ENCODE data around the gene ZNG1F. TPM values are rescaled to one million over a fixed set of nuclear protein-coding genes. Genes with fewer than 3 reads are reported as not detected.
"Not testable (repeated sequence)": the region's sequence is repeated elsewhere in the genome, so short reads cannot be mapped to it uniquely, and the experiment has no call there.

ZNG1F gene
- total and polyA plus RNA-seq, 4 experiments from 2014 or later, result 3.7 to 9.7 (median 5.9) TPM

DNA sequence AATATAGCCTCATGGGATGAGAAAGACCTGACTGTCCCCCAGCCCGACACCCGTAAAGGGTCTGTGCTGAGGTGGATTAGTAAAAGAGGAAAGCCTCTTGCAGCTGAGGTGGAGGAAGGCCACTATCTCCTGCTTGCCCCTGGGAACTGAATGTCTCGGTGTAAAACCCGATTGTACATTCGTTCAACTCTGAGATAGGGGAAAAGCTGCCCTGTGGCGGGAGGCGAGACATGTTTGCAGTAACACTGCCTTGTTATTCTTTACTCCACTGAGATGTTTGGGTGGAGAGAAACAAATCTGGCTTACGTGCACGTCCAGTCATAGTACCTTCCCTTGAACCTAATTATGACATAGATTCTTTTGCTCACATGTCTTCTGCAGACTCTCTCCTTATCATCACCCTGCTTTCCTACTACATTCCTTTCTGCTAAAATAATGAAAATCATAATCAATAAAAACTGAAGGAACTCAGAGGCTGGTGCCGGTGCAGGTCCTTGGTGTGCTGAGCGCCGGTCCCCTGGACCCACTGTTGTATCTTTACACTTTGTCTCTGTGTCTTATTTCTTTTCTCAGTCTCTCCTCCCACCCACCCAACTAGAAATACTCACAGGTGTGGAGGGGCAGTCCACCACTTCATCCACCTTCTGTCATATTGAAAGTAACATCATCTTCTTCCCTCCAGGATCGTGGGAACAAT is 83.4 kb downstream of the ZNG1F start:
- CTCF ChIA-PET (ENCODE audit: partially characterized antibody); H3K9me3 Mint-ChIP-seq; H3K27ac Mint-ChIP-seq; H3K9me3 ChIP-seq (ENCODE audit: control insufficient read depth in 1 of 2, low read length in 2 of 2); H3K4me3 Mint-ChIP-seq; intact Hi-C loops (cut with micrococcal nuclease); H3K27ac ChIP-seq (ENCODE audit: low read depth, low read length); H3K27me3 Mint-ChIP-seq; DNase-seq; H3K4me1 Mint-ChIP-seq; H3K27me3 ChIP-seq (ENCODE audit: insufficient read depth, low read length); H3K4me1 ChIP-seq (ENCODE audit: insufficient read depth, low read length); H3K36me3 Mint-ChIP-seq; H3K4me3 ChIP-seq (ENCODE audit: low read length in 2 of 2); H3K36me3 ChIP-seq (ENCODE audit: insufficient read depth, low read length); POLR2A ChIA-PET (ENCODE audit: partially characterized antibody): not testable (repeated sequence)

DNA sequence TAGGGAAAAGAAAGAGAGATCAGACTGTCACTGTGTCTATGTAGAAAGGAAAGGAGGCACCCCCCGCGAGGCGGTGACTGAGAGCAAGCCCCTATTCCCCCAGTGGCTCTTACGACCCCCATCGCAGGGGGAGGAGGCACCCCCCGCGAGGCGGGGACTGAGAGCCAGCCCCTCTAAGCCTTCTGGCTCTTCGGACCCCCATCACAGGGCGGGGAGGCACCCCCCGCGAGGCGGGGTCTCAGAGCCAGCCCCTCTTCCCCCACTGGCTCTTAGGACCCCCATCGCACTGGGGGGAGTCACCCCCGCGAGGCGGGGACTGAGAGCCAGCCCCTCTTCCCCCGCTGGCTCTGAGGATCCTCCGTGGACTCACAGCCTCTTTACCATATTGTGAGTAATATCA is 84.6 kb downstream of the ZNG1F start:
- H3K9me3 ChIP-seq (ENCODE audit: control insufficient read depth in 1 of 2, low read length in 2 of 2); DNase-seq; H3K36me3 Mint-ChIP-seq; H3K27ac ChIP-seq (ENCODE audit: low read depth, low read length); H3K4me3 Mint-ChIP-seq; H3K36me3 ChIP-seq (ENCODE audit: insufficient read depth, low read length); CTCF ChIA-PET (ENCODE audit: partially characterized antibody); H3K9me3 Mint-ChIP-seq; POLR2A ChIA-PET (ENCODE audit: partially characterized antibody); H3K27me3 Mint-ChIP-seq; H3K27me3 ChIP-seq (ENCODE audit: insufficient read depth, low read length); H3K27ac Mint-ChIP-seq; H3K4me1 ChIP-seq (ENCODE audit: insufficient read depth, low read length); H3K4me1 Mint-ChIP-seq; intact Hi-C loops (cut with micrococcal nuclease); H3K4me3 ChIP-seq (ENCODE audit: low read length in 2 of 2): not testable (repeated sequence)

- intact Hi-C loops (cut with micrococcal nuclease); H3K9me3 ChIP-seq (ENCODE audit: control insufficient read depth in 1 of 2, low read length in 2 of 2); CTCF ChIA-PET (ENCODE audit: partially characterized antibody); H3K27me3 Mint-ChIP-seq; H3K4me3 Mint-ChIP-seq; H3K36me3 ChIP-seq (ENCODE audit: insufficient read depth, low read length); H3K4me3 ChIP-seq (ENCODE audit: low read length in 2 of 2); H3K9me3 Mint-ChIP-seq; DNase-seq; H3K27me3 ChIP-seq (ENCODE audit: insufficient read depth, low read length); H3K4me1 Mint-ChIP-seq; H3K27ac Mint-ChIP-seq; POLR2A ChIA-PET (ENCODE audit: partially characterized antibody); H3K4me1 ChIP-seq (ENCODE audit: insufficient read depth, low read length); H3K27ac ChIP-seq (ENCODE audit: low read depth, low read length); H3K36me3 Mint-ChIP-seq: not testable (repeated sequence)
These were observed 88.6 kb downstream of the ZNG1F start for GRCh38 chr9:41100508-41100907.

DNA sequence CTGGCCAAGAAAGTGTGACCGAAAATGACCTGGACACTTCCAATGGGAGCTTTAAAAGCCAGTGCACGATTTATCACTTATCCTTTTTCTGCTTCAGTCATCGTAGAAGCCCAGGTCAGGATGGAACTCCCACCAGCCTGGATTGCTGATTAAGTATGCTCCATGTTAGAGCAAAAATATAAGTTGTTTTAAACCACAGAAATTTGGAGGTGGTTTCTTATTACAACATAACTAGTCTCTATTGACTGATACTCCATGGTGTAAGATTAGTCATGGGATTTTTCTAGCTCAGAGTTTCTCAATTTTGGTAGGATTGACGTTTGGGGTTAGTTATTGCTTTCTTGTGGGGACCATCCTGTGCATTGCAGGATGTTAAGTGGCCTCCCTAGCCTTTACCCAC is 90.4 kb downstream of the ZNG1F start:
- intact Hi-C loops (cut with micrococcal nuclease); H3K4me3 ChIP-seq (ENCODE audit: low read length in 2 of 2); POLR2A ChIA-PET (ENCODE audit: partially characterized antibody); H3K4me1 ChIP-seq (ENCODE audit: insufficient read depth, low read length); CTCF ChIA-PET (ENCODE audit: partially characterized antibody); H3K27ac ChIP-seq (ENCODE audit: low read depth, low read length); H3K9me3 Mint-ChIP-seq; H3K27ac Mint-ChIP-seq; H3K9me3 ChIP-seq (ENCODE audit: control insufficient read depth in 1 of 2, low read length in 2 of 2); DNase-seq; H3K27me3 Mint-ChIP-seq; H3K4me3 Mint-ChIP-seq; H3K4me1 Mint-ChIP-seq; H3K36me3 ChIP-seq (ENCODE audit: insufficient read depth, low read length); H3K36me3 Mint-ChIP-seq; H3K27me3 ChIP-seq (ENCODE audit: insufficient read depth, low read length): not testable (repeated sequence)

DNA sequence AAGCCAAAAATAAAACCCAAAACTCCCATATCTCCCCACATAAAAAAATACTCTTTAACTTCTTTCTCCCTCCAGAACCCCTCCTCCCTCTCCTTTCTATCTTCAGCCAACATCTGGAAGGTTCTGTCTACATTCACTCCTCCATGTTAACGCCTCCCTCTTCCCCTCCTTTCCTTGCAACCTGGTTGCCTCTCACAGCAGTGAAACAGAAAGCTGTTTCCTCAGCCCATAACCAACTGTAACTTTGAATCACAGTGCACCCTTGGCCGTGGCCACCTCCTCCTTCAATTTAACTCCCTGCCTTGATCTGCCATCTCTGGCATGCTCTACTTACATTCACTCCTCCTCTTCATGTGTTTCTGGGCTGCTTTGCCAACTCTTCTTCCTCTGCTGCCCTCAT is 94.1 kb downstream of the ZNG1F start:
- H3K4me1 Mint-ChIP-seq; H3K27me3 Mint-ChIP-seq; H3K36me3 ChIP-seq (ENCODE audit: insufficient read depth, low read length); H3K4me3 Mint-ChIP-seq; H3K9me3 ChIP-seq (ENCODE audit: control insufficient read depth in 1 of 2, low read length in 2 of 2); H3K27me3 ChIP-seq (ENCODE audit: insufficient read depth, low read length); DNase-seq; H3K4me1 ChIP-seq (ENCODE audit: insufficient read depth, low read length); H3K27ac ChIP-seq (ENCODE audit: low read depth, low read length); H3K36me3 Mint-ChIP-seq; intact Hi-C loops (cut with micrococcal nuclease); POLR2A ChIA-PET (ENCODE audit: partially characterized antibody); H3K4me3 ChIP-seq (ENCODE audit: low read length in 2 of 2); H3K27ac Mint-ChIP-seq; CTCF ChIA-PET (ENCODE audit: partially characterized antibody); H3K9me3 Mint-ChIP-seq: not testable (repeated sequence)

DNA sequence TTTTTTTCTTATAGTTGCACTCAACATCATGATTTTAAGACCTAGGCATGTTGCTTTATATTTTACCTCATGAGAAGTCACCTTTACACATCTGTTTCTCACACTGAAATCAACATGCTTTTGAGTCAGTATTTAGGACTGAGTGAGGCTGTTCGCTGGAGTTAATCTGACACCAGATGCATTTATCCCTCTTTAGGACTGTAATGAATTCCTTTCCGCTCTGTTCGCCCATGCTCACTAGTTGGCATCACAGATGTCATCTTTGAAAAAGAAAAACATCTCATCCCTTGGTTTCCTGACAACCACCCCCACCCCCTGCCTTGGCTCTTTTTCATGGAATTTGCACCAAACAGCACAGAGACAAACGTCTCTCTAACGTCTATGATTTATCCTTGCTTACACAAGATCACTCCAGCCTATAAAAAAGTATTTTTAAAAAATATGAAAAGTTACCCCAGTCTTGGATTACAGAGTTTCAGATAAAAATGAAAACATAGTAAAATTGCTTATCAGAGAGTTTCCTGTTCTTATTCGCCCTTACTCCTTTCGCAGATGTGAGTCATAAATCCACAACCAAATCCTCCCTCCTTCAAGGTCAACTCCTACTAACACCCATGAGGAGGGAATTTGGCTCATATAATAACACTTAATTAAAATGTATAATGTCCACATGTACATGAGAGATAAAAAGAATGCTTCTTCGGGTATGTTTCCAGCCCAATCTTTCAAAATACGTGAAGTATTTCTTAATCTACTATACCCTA is 94.9 kb downstream of the ZNG1F start:
- H3K27me3 ChIP-seq (ENCODE audit: insufficient read depth, low read length); H3K27ac ChIP-seq (ENCODE audit: low read depth, low read length); H3K9me3 Mint-ChIP-seq; H3K9me3 ChIP-seq (ENCODE audit: control insufficient read depth in 1 of 2, low read length in 2 of 2); POLR2A ChIA-PET (ENCODE audit: partially characterized antibody); H3K4me1 ChIP-seq (ENCODE audit: insufficient read depth, low read length); DNase-seq; H3K4me1 Mint-ChIP-seq; H3K36me3 Mint-ChIP-seq; intact Hi-C loops (cut with micrococcal nuclease); H3K27ac Mint-ChIP-seq; H3K4me3 Mint-ChIP-seq; CTCF ChIA-PET (ENCODE audit: partially characterized antibody); H3K4me3 ChIP-seq (ENCODE audit: low read length in 2 of 2); H3K27me3 Mint-ChIP-seq; H3K36me3 ChIP-seq (ENCODE audit: insufficient read depth, low read length): not testable (repeated sequence)

DNA sequence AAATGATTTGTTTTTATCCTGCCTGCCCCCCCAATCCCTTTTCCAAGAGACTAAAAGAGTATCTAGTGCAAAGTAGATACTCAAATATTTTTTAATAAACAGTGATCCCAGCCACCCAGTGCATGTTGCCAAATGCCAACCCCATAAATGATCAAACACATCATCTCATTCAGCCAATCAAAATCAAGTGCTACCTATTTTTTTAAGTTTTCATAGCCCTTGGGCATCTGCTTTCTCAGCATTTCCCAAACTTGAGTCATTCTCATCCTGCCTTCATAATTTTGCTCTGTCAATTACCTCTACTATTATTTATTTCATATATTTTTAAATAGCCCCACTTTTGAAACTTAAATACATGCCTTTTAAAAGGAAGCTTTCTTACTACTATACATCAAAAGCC is 98.2 kb downstream of the ZNG1F start:
- H3K4me1 ChIP-seq (ENCODE audit: insufficient read depth, low read length); H3K4me3 Mint-ChIP-seq; H3K27ac ChIP-seq (ENCODE audit: low read depth, low read length); intact Hi-C loops (cut with micrococcal nuclease); H3K9me3 ChIP-seq (ENCODE audit: control insufficient read depth in 1 of 2, low read length in 2 of 2); H3K36me3 Mint-ChIP-seq; H3K36me3 ChIP-seq (ENCODE audit: insufficient read depth, low read length); H3K9me3 Mint-ChIP-seq; H3K4me3 ChIP-seq (ENCODE audit: low read length in 2 of 2); H3K27me3 ChIP-seq (ENCODE audit: insufficient read depth, low read length); H3K27ac Mint-ChIP-seq; CTCF ChIA-PET (ENCODE audit: partially characterized antibody); DNase-seq; POLR2A ChIA-PET (ENCODE audit: partially characterized antibody); H3K27me3 Mint-ChIP-seq; H3K4me1 Mint-ChIP-seq: not testable (repeated sequence)

DNA sequence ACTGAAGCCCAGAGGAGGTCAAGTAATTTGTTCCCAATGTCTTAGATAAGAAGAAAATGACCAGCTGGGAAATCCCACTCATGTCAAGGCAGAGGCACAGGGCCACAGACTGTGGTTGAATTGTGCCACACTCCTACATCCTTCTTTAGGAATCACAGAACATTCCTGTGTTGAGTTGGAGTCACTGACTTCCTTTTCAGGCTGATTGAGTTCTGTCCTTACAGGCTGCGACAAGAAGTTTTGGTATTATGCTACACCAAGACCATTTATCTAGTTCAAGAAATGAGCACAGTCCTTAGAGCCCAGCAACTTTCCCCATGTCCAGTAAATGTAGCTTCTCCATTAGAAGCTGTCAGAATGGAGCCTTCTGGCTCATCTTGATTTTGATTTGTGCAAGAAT is 98.7 kb downstream of the ZNG1F start:
- H3K27me3 ChIP-seq (ENCODE audit: insufficient read depth, low read length); POLR2A ChIA-PET (ENCODE audit: partially characterized antibody); H3K27me3 Mint-ChIP-seq; H3K36me3 Mint-ChIP-seq; H3K27ac Mint-ChIP-seq; H3K4me1 Mint-ChIP-seq; DNase-seq; H3K4me3 ChIP-seq (ENCODE audit: low read length in 2 of 2); H3K27ac ChIP-seq (ENCODE audit: low read depth, low read length); H3K36me3 ChIP-seq (ENCODE audit: insufficient read depth, low read length); CTCF ChIA-PET (ENCODE audit: partially characterized antibody); H3K9me3 Mint-ChIP-seq; H3K4me1 ChIP-seq (ENCODE audit: insufficient read depth, low read length); intact Hi-C loops (cut with micrococcal nuclease); H3K9me3 ChIP-seq (ENCODE audit: control insufficient read depth in 1 of 2, low read length in 2 of 2); H3K4me3 Mint-ChIP-seq: not testable (repeated sequence)
